GM19035 (cell line): ENCODE results near the gene MYH9.
"Not testable (repeated sequence)": the region's sequence is repeated elsewhere in the genome, so short reads cannot be mapped to it uniquely, and the experiment has no call there.

Experiments
- ATAC-seq: cut with Tn5 transposase; IDR thresholded peaks from one replicate; pipeline ENCODE4 v1.9.1; 2021; ENCODE audit not compliant: unreplicated experiment

The MYH9 gene

GRCh38 chr22:36296690-36297089 is 91.1 kb downstream of the MYH9 start:
- ATAC-seq = no peak

GRCh38 chr22:36295247-36295646 is 92.5 kb downstream of the MYH9 start:
- no peak for ATAC-seq

GRCh38 chr22:36294801-36295200 is 93.0 kb downstream of the MYH9 start:
- no peak for ATAC-seq

- no peak for ATAC-seq
Measured at GRCh38 chr22:36294293-36294620, 93.5 kb downstream of the MYH9 start.

GRCh38 chr22:36293606-36294292 is 94.0 kb downstream of the MYH9 start:
- no peak for ATAC-seq

GRCh38 chr22:36292823-36293530 is 94.8 kb downstream of the MYH9 start:
- ATAC-seq = no peak

GRCh38 chr22:36291831-36292740 is 95.7 kb downstream of the MYH9 start:
- no peak for ATAC-seq

- not testable (repeated sequence) for ATAC-seq
Measured at GRCh38 chr22:36290391-36291075, 97.2 kb downstream of the MYH9 start.

GRCh38 chr22:36289948-36290371 is 97.8 kb downstream of the MYH9 start:
- not testable (repeated sequence) for ATAC-seq

GRCh38 chr22:36289406-36289870 is 98.3 kb downstream of the MYH9 start:
- ATAC-seq = no peak

- ATAC-seq = no peak
Measured at GRCh38 chr22:36288571-36289405, 99.0 kb downstream of the MYH9 start.

GRCh38 chr22:36287881-36288515 is 99.8 kb downstream of the MYH9 start:
- no peak for ATAC-seq

GRCh38 chr22:36286096-36286957 is 101.4 kb downstream of the MYH9 start:
- ATAC-seq = no peak

GRCh38 chr22:36285545-36285944 is 102.2 kb downstream of the MYH9 start:
- no peak for ATAC-seq

- no peak for ATAC-seq
Measured at GRCh38 chr22:36285017-36285416, 102.8 kb downstream of the MYH9 start.

GRCh38 chr22:36284171-36284571 is 103.6 kb downstream of the MYH9 start:
- ATAC-seq = no peak

GRCh38 chr22:36282328-36282831 is 105.4 kb downstream of the MYH9 start:
- no peak for ATAC-seq

GRCh38 chr22:36281781-36282327 is 105.9 kb downstream of the MYH9 start:
- no peak for ATAC-seq
